Measurements from ENCODE around the gene FOXP1.
A peak's percentile ranks its signal among the peaks of the same experiment; 100 is the strongest.

The FOXP1 gene

GRCh38 chr3:71562938-71563337 lies 20.6 kb downstream of the FOXP1 start:
- DNase-seq, result no peak

- no peak for DNase-seq
These were observed 22.9 kb downstream of the FOXP1 start for GRCh38 chr3:71560665-71561064.

- DNase-seq, result no peak
These were observed 23.9 kb downstream of the FOXP1 start for GRCh38 chr3:71559578-71560162.

- DNase-seq, result no peak
These were observed 24.5 kb downstream of the FOXP1 start for GRCh38 chr3:71559021-71559420.

GRCh38 chr3:71554649-71555048 lies 28.9 kb downstream of the FOXP1 start:
- no peak for DNase-seq

- DNase-seq, result no peak
These were observed 32.1 kb downstream of the FOXP1 start for GRCh38 chr3:71551311-71551919.

GRCh38 chr3:71549951-71550350 lies 33.6 kb downstream of the FOXP1 start:
- no peak for DNase-seq

GRCh38 chr3:71548705-71549384 lies 34.7 kb downstream of the FOXP1 start:
- no peak for DNase-seq

- no peak for DNase-seq
These were observed 36.0 kb downstream of the FOXP1 start for GRCh38 chr3:71547249-71548198.

- DNase-seq, result no peak
These were observed 36.7 kb downstream of the FOXP1 start for GRCh38 chr3:71546821-71547220.

GRCh38 chr3:71545330-71545729 lies 38.2 kb downstream of the FOXP1 start:
- DNase-seq, result no peak

- DNase-seq, result peak in 8 of 14 donors; percentile 22 to 48 (median 32)
These were observed 40.0 kb downstream of the FOXP1 start for GRCh38 chr3:71543371-71544016.

GRCh38 chr3:71542521-71543370 lies 40.8 kb downstream of the FOXP1 start:
- DNase-seq, result peak in 12 of 14 donors; percentile 36 to 68 (median 51)

GRCh38 chr3:71541313-71541712 lies 42.2 kb downstream of the FOXP1 start:
- DNase-seq, result no peak

GRCh38 chr3:71537211-71537611 lies 46.3 kb downstream of the FOXP1 start:
- peak in 3 of 14 donors; percentile 17 to 71 (median 23) for DNase-seq

- no peak for DNase-seq
These were observed 47.1 kb downstream of the FOXP1 start for GRCh38 chr3:71536376-71536965.

GRCh38 chr3:71533588-71533987 lies 49.9 kb downstream of the FOXP1 start:
- DNase-seq, result no peak

GRCh38 chr3:71532639-71533395 lies 50.7 kb downstream of the FOXP1 start:
- no peak for DNase-seq

GRCh38 chr3:71530903-71531530 lies 52.5 kb downstream of the FOXP1 start:
- no peak for DNase-seq

GRCh38 chr3:71528816-71529215 lies 54.7 kb downstream of the FOXP1 start:
- no peak for DNase-seq
